HCT116 (cell line): Measurements from ENCODE around the gene CFAP58. TPM values are rescaled to one million over a fixed set of nuclear protein-coding genes. Genes with fewer than 3 reads are reported as not detected.

Experiments used
- ATAC-seq: fragments of 200-7000 bp; cut with Tn5 transposase; 2 replicates; pipeline ENCODE4 v1.9.1; 2020; ENCODE audit warnings: mild to moderate bottlenecking, moderate library complexity
- BruUV-seq: library from RNA; stranded (reverse); fragments of 400-500 nt; replicated peaks from 2 replicates; lab custom pipeline; 2021; lab: Mats Ljungman, UMichigan
- CTCF ChIA-PET: fragments of 300-600 bp; sonication (Branson Sonifier 250); formaldehyde crosslinking; loops from one replicate; lab custom pipeline; 2021; ENCODE audit warnings: antibody characterized with exemption; lab: Charles Lee
- POLR2A ChIA-PET: fragments of 300-600, 350-600 bp; sonication (Branson Sonifier 250); formaldehyde crosslinking; loops from one replicate; lab custom pipeline; 2021; ENCODE audit warnings: antibody characterized with exemption; lab: Charles Lee
- RAD21 ChIA-PET, 2 experiments: fragments of 300-600 bp; sonication (Branson Sonifier 250); formaldehyde crosslinking; loops; one replicate each; lab custom pipeline; 2023; ENCODE audit warnings: low total read pairs in 2 of 2; ENCODE audit not compliant: uncharacterized antibody in 2 of 2, unreplicated experiment in 2 of 2, low non-redundant PET in 1 of 2; lab: Charles Lee
- DNase-seq: peaks from one replicate; pipeline ENCODE4 v3.0.0-alpha.2; 2010; ENCODE audit warnings: low read depth, low spot score
- H2AFZ ChIP-seq: fragments of 200-600 bp; shearing (Covaris generic), sonication (generic); 2 replicates; pipeline ENCODE4 v1.6.1; 2017; ENCODE audit warnings: low read depth, mixed run types, mixed read lengths, antibody characterized with exemption, low read length; ENCODE audit not compliant: poor library complexity, severe bottlenecking
- H3K27ac ChIP-seq: 2 replicates; pipeline ENCODE4 v1.5.1; 2012; ENCODE audit warnings: low read depth, low read length
- H3K27me3 ChIP-seq: fragments of 200-600 bp; sonication (generic); 2 replicates; pipeline ENCODE4 v1.6.1; 2016; ENCODE audit warnings: mixed run types, low read length, mixed read lengths; ENCODE audit not compliant: insufficient read depth
- H3K36me3 ChIP-seq, 2 experiments: fragments of 200-500 bp in 1 of 2; fragments of 200-600 bp in 1 of 2; sonication (Bioruptor generic) in 1 of 2; sonication (generic) in 1 of 2; 2 replicates each; pipeline versions ENCODE4 v1.5.1 to v1.6.1; 2014 to 2016; ENCODE audit warnings: low read length in 2 of 2, inconsistent platforms in 1 of 2, mixed read lengths in 1 of 2, mixed run types in 1 of 2; ENCODE audit not compliant: insufficient read depth in 2 of 2, control insufficient read depth in 1 of 2
- H3K4me1 ChIP-seq, 2 experiments: fragments of 200-600 bp in 1 of 2; sonication (generic) in 1 of 2; 2 replicates each; pipeline versions ENCODE4 v1.5.1 to v1.6.1; 2012 to 2017; ENCODE audit warnings: low read length in 2 of 2, inconsistent platforms in 1 of 2, mild to moderate bottlenecking in 1 of 2, mixed read lengths in 1 of 2, mixed run types in 1 of 2, moderate library complexity in 1 of 2; ENCODE audit not compliant: insufficient read depth in 2 of 2, control insufficient read depth in 1 of 2
- H3K4me2 ChIP-seq: fragments of 200-600 bp; sonication (generic); 2 replicates; pipeline ENCODE4 v1.6.1; 2017; ENCODE audit warnings: mixed run types, low read length, mixed read lengths
- H3K4me3 ChIP-seq, 2 experiments: fragments of 200-600 bp in 1 of 2; sonication (generic) in 1 of 2; replicated peaks in 1 of 2; 2 replicates each; pipeline ENCODE4 v1.5.1; 2011 to 2016; ENCODE audit warnings: low read length in 2 of 2, control low read depth in 1 of 2, low read depth in 1 of 2, mild to moderate bottlenecking in 1 of 2, mixed read lengths in 1 of 2, mixed run types in 1 of 2
- H3K79me2 ChIP-seq: fragments of 200-600 bp; sonication (generic); 2 replicates; pipeline ENCODE4 v1.6.1; 2017; ENCODE audit warnings: mild to moderate bottlenecking, mixed run types, low read length, moderate library complexity, mixed read lengths; ENCODE audit not compliant: insufficient read depth
- H3K9ac ChIP-seq: fragments of 200-600 bp; sonication (generic); 2 replicates; pipeline ENCODE4 v1.6.1; 2016; ENCODE audit warnings: low read length, mixed read lengths
- H3K9me2 ChIP-seq: fragments of 200-600 bp; sonication (generic), shearing (Covaris generic); 2 replicates; pipeline ENCODE4 v1.6.1; 2017; ENCODE audit warnings: mixed run types, mild to moderate bottlenecking, moderate library complexity; ENCODE audit not compliant: insufficient read depth
- H3K9me3 ChIP-seq, 2 experiments: fragments of 200-500 bp in 1 of 2; fragments of 200-600 bp in 1 of 2; sonication (Bioruptor generic) in 1 of 2; sonication (generic) in 1 of 2; 2 replicates each; pipeline ENCODE4 v1.6.1; 2014 to 2017; ENCODE audit warnings: low read length in 2 of 2, mixed read lengths in 2 of 2, inconsistent platforms in 1 of 2, low read depth in 1 of 2, mild to moderate bottlenecking in 1 of 2, mixed run types in 1 of 2, moderate library complexity in 1 of 2; ENCODE audit not compliant: control insufficient read depth in 1 of 2, insufficient read depth in 1 of 2
- H4K20me1 ChIP-seq: fragments of 200-600 bp; sonication (generic), shearing (Covaris generic); 2 replicates; pipeline ENCODE4 v1.6.1; 2017; ENCODE audit warnings: mixed run types, mild to moderate bottlenecking, moderate library complexity; ENCODE audit not compliant: insufficient read depth
- EGR1 ChIP-seq: IDR thresholded peaks from 2 replicates; pipeline ENCODE4 v1.6.1; 2012; ENCODE audit warnings: low read depth
- ELF1 ChIP-seq: IDR thresholded peaks from 2 replicates; pipeline ENCODE4 v1.6.1; 2012; ENCODE audit warnings: low read depth, borderline replicate concordance
- EZH2 ChIP-seq: fragments of 200-600 bp; sonication (generic); IDR thresholded peaks from 2 replicates; pipeline ENCODE4 v1.6.1; 2017; ENCODE audit warnings: antibody characterized with exemption, mixed run types
- JUND ChIP-seq: IDR thresholded peaks from 2 replicates; pipeline ENCODE4 v1.6.1; 2012
- POLR2AphosphoS5 ChIP-seq: IDR thresholded peaks from 2 replicates; pipeline ENCODE4 v1.6.1; 2011; ENCODE audit warnings: mild to moderate bottlenecking, low read depth, low read length, moderate library complexity
- SIN3A ChIP-seq: IDR thresholded peaks from 2 replicates; pipeline ENCODE4 v1.6.1; 2012; ENCODE audit warnings: low read depth
- SP1 ChIP-seq: IDR thresholded peaks from 2 replicates; pipeline ENCODE4 v1.6.1; 2012; ENCODE audit warnings: low read depth
- SRF ChIP-seq: IDR thresholded peaks from 2 replicates; pipeline ENCODE4 v1.6.1; 2012; ENCODE audit warnings: low read depth
- YY1 ChIP-seq: IDR thresholded peaks from 2 replicates; pipeline ENCODE4 v1.6.1; 2011; ENCODE audit warnings: low read length, low read depth, moderate library complexity, mild to moderate bottlenecking; ENCODE audit not compliant: insufficient replicate concordance; ENCODE audit errors: extremely low read depth
- ZFX ChIP-seq: fragments of 450-650 bp; IDR thresholded peaks from 2 replicates; pipeline ENCODE4 v1.6.1; 2017
- ZNF274 ChIP-seq: fragments of 200-500 bp; sonication (Bioruptor generic); IDR thresholded peaks from 2 replicates; pipeline ENCODE4 v1.6.1; 2014; ENCODE audit warnings: mild to moderate bottlenecking, low read depth, low read length, inconsistent platforms
- intact Hi-C: fragments of 100-400 bp; cut with micrococcal nuclease; formaldehyde crosslinking; loops from 2 replicates; pipeline ENCODE4 v1.10.0; 2022
- total RNA-seq: library from RNA; stranded (reverse); gene quantifications from one replicate; pipeline ENCODE4 v1.2.1, GENCODE V29; 2021; ENCODE audit not compliant: unreplicated experiment
- TF ChIP-seq, protein P1 (sequence below), 3 experiments: fragments of 200-600 bp in 1 of 3; sonication (generic) in 1 of 3; IDR thresholded peaks in 2 of 3; conservative IDR thresholded peaks in 1 of 3; 2 replicates each; pipeline ENCODE4 v1.5.1; 2012 to 2017; ENCODE audit warnings: low read depth in 2 of 3, low read length in 2 of 3, antibody characterized with exemption in 1 of 3, borderline replicate concordance in 1 of 3, control low read depth in 1 of 3, mild to moderate bottlenecking in 1 of 3, mixed read lengths in 1 of 3, mixed run types in 1 of 3, moderate library complexity in 1 of 3; ENCODE audit not compliant: insufficient read depth in 1 of 3
- TF ChIP-seq, protein P2 (sequence below): IDR thresholded peaks from 2 replicates; pipeline ENCODE4 v1.6.1; 2012
- TF ChIP-seq, protein P3 (sequence below): IDR thresholded peaks from 2 replicates; pipeline ENCODE4 v1.6.1; 2011; ENCODE audit warnings: mild to moderate bottlenecking, low read length, moderate library complexity; ENCODE audit not compliant: insufficient replicate concordance; ENCODE audit errors: extremely low read depth

CFAP58 gene
- total RNA-seq, 1 experiment from 2014 or later, result 0.91 TPM

DNA sequence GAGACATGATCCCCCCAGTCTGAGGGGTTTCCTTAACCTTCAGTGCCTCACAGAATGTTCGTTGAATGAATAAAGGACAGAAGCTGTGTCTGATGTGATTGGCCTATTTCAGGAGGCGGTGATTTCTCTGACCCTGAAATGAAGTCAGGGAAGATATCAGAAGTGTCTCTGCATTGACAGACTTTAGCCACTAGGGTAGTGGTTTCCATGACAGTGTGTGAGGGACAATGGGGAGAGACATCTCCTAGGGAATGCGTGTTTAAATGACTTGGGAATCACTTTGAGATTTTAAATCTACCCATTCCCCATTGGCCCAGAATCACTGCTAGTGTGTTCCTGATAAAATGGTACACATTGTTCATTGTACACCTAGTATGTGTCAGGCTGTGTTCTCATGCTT, 132.0 kb downstream of the CFAP58 start:
- H2AFZ ChIP-seq, result no peak overlapping the region
- DNase-seq (peak; percentile 16), ATAC-seq (peak; percentile 85)
- BruUV-seq, result no TSS peak
- H3K4me1 ChIP-seq, result no peaks in the 10 kb centered on the region
- no peaks in the 10 kb centered on the region for H3K9me3 ChIP-seq
- CTCF ChIA-PET, result no interaction called here
- H3K4me2 ChIP-seq, result no peak overlapping the region
- no peak overlapping the region for H3K27ac ChIP-seq
- H3K9ac ChIP-seq, result no peak overlapping the region
- TF ChIP-seq, protein P1, sequence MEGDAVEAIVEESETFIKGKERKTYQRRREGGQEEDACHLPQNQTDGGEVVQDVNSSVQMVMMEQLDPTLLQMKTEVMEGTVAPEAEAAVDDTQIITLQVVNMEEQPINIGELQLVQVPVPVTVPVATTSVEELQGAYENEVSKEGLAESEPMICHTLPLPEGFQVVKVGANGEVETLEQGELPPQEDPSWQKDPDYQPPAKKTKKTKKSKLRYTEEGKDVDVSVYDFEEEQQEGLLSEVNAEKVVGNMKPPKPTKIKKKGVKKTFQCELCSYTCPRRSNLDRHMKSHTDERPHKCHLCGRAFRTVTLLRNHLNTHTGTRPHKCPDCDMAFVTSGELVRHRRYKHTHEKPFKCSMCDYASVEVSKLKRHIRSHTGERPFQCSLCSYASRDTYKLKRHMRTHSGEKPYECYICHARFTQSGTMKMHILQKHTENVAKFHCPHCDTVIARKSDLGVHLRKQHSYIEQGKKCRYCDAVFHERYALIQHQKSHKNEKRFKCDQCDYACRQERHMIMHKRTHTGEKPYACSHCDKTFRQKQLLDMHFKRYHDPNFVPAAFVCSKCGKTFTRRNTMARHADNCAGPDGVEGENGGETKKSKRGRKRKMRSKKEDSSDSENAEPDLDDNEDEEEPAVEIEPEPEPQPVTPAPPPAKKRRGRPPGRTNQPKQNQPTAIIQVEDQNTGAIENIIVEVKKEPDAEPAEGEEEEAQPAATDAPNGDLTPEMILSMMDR (IDR thresholded peaks at IDR 0.05 in 2 of 3, conservative IDR thresholded peaks at IDR 0.05 in 1 of 3; ENCODE audit: borderline replicate concordance in 1 of 3, insufficient read depth in 1 of 3, low read depth in 2 of 3, low read length in 2 of 3), result peak in 2 of 3 experiments; percentile 57 to 67; a peak in 4 of 6 replicates
- TF ChIP-seq SIN3A, result no peak
- H3K79me2 ChIP-seq, result no peaks in the 10 kb centered on the region
- POLR2A ChIA-PET, result no interaction called here
- no peaks in the 10 kb centered on the region for H4K20me1 ChIP-seq
- H3K27me3 ChIP-seq, result peaks cover 35% of the 10 kb centered on the region; the same call in 1 of the 2 replicates
- RAD21 ChIA-PET, result no interaction called here
- H3K4me3 ChIP-seq, result no peak overlapping the region
- intact Hi-C loops, result no loop called here
- no peaks in the 10 kb centered on the region for H3K36me3 ChIP-seq
- H3K9me2 ChIP-seq, result no peaks in the 10 kb centered on the region

DNA sequence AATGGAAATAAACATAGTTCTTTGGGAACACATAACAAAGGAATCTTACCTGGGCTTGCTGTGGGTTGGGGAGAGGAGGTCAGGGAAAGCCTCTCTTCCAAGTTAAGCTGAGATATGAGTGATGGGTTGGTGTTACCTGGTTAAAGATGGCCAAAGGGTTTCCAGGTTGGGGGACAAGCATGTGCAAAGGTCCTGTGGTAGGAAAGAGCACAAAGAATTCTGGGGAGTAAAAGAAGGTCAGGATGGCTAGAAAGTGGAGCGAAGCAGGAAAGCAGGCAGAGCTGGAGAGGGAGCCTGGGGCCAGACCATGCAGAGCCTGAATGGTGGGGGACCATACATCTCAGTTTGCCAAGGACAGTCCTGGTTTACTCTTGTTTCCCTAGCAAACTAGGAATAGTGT, 133.2 kb downstream of the CFAP58 start:
- Histone ChIP-seq H4K20me1 (no peaks in the 10 kb centered on the region), H3K27ac (no peak overlapping the region), H2AFZ (no peak overlapping the region), H3K4me2 (no peak overlapping the region), H3K4me3 (no peak overlapping the region), H3K79me2 (no peaks in the 10 kb centered on the region), H3K9me3 (no peaks in the 10 kb centered on the region), H3K36me3 (no peaks in the 10 kb centered on the region), H3K27me3 (peaks cover 30% of the 10 kb centered on the region; the same call in 1 of the 2 replicates), H3K9me2 (no peaks in the 10 kb centered on the region), H3K9ac (no peak overlapping the region), H3K4me1 (no peaks in the 10 kb centered on the region)
- CTCF ChIA-PET, result no interaction called here
- POLR2A ChIA-PET, result no interaction called here
- intact Hi-C loops, result no loop called here
- DNase-seq (no peak), ATAC-seq (no peak)
- no TSS peak for BruUV-seq
- RAD21 ChIA-PET, result no interaction called here
- TF ChIP-seq YY1 (no peak), ZFX (no peak), SRF (no peak), ZNF274 (no peak), EZH2 (no peak), EGR1 (no peak), SP1 (no peak), JUND (no peak), POLR2AphosphoS5 (no peak), ELF1 (no peak)
- TF ChIP-seq, protein P2, sequence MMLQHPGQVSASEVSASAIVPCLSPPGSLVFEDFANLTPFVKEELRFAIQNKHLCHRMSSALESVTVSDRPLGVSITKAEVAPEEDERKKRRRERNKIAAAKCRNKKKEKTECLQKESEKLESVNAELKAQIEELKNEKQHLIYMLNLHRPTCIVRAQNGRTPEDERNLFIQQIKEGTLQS, result no peak
- TF ChIP-seq, protein P3, sequence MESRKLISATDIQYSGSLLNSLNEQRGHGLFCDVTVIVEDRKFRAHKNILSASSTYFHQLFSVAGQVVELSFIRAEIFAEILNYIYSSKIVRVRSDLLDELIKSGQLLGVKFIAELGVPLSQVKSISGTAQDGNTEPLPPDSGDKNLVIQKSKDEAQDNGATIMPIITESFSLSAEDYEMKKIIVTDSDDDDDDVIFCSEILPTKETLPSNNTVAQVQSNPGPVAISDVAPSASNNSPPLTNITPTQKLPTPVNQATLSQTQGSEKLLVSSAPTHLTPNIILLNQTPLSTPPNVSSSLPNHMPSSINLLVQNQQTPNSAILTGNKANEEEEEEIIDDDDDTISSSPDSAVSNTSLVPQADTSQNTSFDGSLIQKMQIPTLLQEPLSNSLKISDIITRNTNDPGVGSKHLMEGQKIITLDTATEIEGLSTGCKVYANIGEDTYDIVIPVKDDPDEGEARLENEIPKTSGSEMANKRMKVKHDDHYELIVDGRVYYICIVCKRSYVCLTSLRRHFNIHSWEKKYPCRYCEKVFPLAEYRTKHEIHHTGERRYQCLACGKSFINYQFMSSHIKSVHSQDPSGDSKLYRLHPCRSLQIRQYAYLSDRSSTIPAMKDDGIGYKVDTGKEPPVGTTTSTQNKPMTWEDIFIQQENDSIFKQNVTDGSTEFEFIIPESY, result no peak
- TF ChIP-seq, protein P1 (IDR thresholded peaks at IDR 0.05 in 2 of 3, conservative IDR thresholded peaks at IDR 0.05 in 1 of 3; ENCODE audit: borderline replicate concordance in 1 of 3, insufficient read depth in 1 of 3, low read depth in 2 of 3, low read length in 2 of 3), result no peak
